Stimulated activated CD4-positive, alpha-beta T cell treated with anti-CD3 and anti-CD28 coated beads, TNF-alpha, amount 100 ng/mL, for 1 hour (primary cell): ENCODE measurements around the gene AMMECR1L.
"Not testable (repeated sequence)": the region's sequence is repeated elsewhere in the genome, so short reads cannot be mapped to it uniquely, and the experiment has no call there.

Experiments used
- DNase-seq, 3 donors: peaks; one replicate each; pipeline ENCODE4 v3.0.0-alpha.2; 2020; ENCODE audit warnings: low read depth in 3 of 3, low spot score in 1 of 3

Gene AMMECR1L

DNA sequence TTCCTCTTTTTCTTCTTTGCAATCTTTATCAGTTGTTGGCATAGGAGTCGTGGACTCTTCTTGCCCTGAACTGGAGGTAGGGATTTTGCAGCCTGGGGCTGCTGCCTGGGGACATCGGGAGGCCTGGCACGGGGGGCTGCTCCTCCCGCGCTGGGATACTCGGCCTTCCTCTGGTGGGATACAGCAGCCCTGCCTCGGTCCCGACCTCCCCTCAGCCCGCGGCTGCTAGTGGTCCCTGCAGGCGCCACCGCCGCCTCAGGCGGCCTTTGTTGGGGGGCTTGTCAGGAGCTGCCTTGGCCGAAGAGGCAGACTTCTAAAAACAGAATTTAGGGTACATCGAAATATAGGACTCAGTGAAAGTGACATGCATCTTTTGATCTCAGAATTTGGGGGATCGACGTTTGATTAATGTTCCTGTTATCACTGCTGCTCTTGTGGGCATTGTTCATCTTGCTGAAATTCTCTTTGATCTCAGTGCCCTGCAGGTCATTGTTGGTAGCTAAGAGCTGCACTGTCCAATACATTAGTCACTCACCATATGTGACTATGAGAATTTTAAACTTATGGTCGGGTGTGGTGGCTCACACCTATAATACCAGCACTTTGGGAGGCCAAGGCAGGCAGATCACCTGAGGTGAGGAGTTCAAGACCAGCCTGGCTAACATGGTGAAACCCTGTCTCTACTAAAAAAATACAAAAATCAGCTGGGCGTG lies 44.1 kb downstream of the AMMECR1L start:
- no peak for DNase-seq

DNA sequence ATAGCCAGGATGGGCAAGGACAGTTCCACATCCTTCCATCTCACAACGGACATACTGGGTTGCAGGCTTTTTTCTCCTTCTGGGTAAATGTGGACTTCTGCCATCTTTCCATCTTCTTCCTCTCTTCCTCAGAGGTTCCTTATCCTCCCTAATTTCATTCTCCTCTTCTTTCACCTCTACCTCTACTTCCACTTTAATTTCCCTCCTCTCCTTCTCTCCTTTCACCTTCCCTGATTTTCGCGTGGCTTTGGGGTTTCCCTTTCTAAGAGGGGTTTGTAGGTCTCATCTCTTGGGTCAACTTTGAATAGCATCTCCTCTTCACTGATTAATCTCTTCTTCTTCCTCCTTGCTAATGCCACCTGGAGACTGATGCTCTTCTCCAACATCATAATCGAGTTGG lies 44.9 kb downstream of the AMMECR1L start:
- no peak for DNase-seq

- no peak for DNase-seq
Measured at GRCh38 chr2:127834951-127835350, 50.8 kb downstream of the AMMECR1L start.

DNA sequence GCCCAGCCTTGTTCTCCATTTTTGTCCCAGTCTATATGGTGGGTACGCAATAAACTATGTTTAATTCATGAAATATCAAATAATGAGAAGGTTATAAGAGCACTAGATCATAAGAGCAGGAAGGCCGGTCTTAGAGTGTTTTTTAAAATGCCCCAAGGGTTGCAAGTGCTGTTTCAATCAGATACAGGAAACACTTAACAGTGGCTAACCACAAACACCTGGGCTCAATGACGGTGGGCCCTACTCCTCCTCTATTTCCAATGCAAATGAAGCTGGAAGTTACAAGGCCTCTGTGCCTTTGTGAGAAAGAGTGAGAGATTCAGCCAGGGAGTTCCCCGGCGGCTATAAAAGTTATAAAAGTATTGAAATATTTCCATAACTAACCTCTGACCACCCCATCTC lies 55.9 kb downstream of the AMMECR1L start:
- peak in 2 of 3 donors; percentile 9 to 16 for DNase-seq

DNA sequence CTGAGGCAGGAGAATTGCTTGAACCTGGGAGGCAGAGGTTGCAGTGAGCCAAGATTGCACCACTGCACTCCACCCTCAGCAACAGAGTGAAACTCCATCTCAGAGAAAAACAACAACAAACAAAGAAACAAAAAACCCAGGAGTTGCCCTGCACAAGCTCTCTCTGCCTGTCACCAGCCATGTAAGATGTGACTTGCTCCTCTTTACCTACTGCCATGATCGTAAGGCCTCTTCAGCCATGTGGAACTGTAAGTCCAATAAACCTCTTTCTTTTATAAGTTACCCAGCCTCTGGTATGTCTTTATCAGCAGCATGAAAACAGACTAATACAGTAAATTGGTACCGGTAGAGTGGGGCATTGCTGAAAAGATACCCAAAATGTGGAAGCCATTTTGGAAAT lies 59.0 kb downstream of the AMMECR1L start:
- DNase-seq: not testable (repeated sequence)

DNA sequence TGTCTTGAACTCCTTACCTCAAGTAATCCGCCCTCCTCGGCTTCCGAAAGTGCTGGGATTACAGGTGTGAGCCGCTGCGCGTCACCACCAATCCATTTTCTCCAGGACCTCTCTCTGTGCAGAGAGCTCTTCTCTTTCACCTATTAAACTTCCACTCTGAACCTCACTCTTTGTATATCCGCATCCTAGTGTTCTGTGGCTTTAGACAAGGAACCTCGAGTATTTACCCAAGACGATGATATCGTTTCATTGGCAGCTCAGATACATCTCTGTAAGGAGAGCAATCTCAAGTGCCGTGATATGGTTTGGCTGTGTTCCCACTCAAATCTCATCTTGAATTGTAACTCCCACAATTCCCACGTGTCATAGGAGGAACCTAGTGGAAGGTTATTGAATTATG lies 59.7 kb downstream of the AMMECR1L start:
- no peak for DNase-seq

- no peak for DNase-seq
Measured at GRCh38 chr2:127820080-127820668, 65.6 kb downstream of the AMMECR1L start.

DNA sequence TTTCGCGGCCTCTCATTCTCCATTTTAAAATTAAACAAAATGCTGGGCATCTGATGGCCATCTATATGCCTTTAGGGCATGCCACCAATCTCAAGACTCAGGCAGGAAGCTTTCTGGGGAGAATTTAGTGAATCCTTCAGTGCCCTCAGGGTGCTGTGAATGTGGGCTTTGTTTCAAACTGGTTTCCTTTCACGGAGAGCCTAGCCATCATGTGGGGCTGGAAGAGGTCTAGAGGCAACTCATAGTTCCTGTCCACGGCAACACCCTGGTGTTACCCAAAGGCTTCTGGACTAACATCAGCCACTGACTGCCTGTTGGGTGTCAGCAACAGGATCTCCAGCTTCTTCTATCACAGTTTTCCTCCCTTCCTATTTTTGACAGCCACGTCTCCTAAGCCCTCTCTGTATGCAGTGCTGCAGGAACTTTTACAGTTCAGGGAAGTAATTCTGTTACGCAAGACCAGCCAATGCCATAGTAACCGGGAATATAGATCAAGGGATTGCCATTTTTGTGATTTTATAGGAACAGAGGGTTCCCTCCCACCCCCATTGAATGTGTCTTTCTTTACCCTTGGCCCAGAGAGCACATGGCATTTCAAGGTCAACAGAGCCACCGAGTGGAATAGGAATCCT lies 66.8 kb downstream of the AMMECR1L start:
- DNase-seq: no peak

DNA sequence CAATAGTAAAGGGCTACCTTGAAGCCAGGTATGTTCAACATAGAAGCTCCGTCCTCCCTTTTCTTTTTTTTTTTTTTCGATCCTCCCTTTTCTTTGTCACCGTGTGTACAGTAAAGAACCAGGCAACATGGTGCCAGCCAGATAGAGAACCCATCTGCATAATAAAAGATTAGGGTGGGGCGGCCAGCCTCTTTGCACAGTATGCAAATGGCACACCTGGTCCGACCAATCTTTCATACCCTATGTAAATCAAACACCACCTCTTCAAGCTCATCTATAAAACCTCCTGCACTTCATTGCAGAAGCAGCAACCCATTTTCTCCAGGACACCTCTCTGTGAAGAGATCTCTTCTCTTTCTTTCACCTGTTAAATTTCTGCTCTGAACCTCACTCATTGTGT lies 67.5 kb downstream of the AMMECR1L start:
- DNase-seq: no peak

DNA sequence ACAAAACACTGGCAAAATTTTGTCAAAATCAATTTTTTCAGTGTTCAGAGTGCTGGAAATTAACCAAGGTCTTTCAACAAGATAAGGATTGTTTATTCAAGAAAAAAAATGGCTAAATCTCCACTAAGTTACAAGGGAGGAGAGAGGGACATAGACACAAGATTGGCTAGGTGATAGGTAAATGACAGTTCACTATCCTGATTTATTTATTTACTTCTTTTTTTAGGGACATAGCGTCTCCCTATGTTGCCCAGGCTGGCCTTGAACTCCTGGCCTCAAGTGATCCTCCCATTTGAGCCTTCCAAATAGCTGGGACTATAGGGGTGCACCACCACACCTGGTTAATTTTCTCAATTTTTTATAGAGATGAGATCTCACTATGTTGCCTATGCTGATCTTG lies 71.1 kb downstream of the AMMECR1L start:
- DNase-seq: no peak

GRCh38 chr2:127812441-127812840 lies 73.3 kb downstream of the AMMECR1L start:
- DNase-seq: not testable (repeated sequence)
